OCI-LY3 (cell line): Measurements from ENCODE around the gene ZNF358.

ENCODE experiments used
- H2AFZ ChIP-seq: fragments of 200-600, 300-600 bp; shearing (Covaris generic); 2 replicates; pipeline ENCODE4 v1.6.0; 2014; ENCODE audit warnings: antibody characterized with exemption, low read depth, low read length
- H3K27ac ChIP-seq: fragments of 200-600, 300-600 bp; sonication (generic); 2 replicates; pipeline ENCODE4 v1.5.1; 2014; ENCODE audit warnings: mild to moderate bottlenecking, low read length, moderate library complexity, mixed read lengths
- H3K27me3 ChIP-seq: fragments of 200-600, 300-600 bp; sonication (generic); 2 replicates; pipeline ENCODE4 v1.6.1; 2014; ENCODE audit warnings: low read depth, low read length, mixed read lengths
- H3K36me3 ChIP-seq: fragments of 200-600, 300-600 bp; sonication (generic); replicated peaks from 2 replicates; pipeline ENCODE3; 2014; ENCODE audit warnings: low read depth, low read length, mixed read lengths
- H3K4me1 ChIP-seq: fragments of 300-600, 200-600 bp; sonication (generic); 2 replicates; pipeline ENCODE4 v1.6.1; 2014; ENCODE audit warnings: low read length, mixed read lengths
- H3K4me2 ChIP-seq: fragments of 200-600, 300-600 bp; sonication (generic); 2 replicates; pipeline ENCODE4 v1.6.1; 2014; ENCODE audit warnings: low read length, mixed read lengths
- H3K4me3 ChIP-seq: fragments of 300-600, 200-600 bp; sonication (generic); 2 replicates; pipeline ENCODE4 v1.5.1; 2014; ENCODE audit warnings: antibody characterized with exemption, mild to moderate bottlenecking, low read length, moderate library complexity
- H3K79me2 ChIP-seq: fragments of 300-600, 200-600 bp; shearing (Covaris generic); 2 replicates; pipeline ENCODE4 v1.6.1; 2014; ENCODE audit warnings: mild to moderate bottlenecking, low read length, mixed read lengths
- H3K9ac ChIP-seq: fragments of 300-600, 200-600 bp; shearing (Covaris generic); 2 replicates; pipeline ENCODE4 v1.6.0; 2014; ENCODE audit warnings: mild to moderate bottlenecking, low read length, moderate library complexity
- H3K9me3 ChIP-seq: fragments of 200-600, 300-600 bp; shearing (Covaris generic); 2 replicates; pipeline ENCODE4 v1.6.1; 2014; ENCODE audit warnings: low read length, mixed read lengths; ENCODE audit not compliant: insufficient read depth
- H4K20me1 ChIP-seq: fragments of 200-600, 300-600 bp; sonication (generic); 2 replicates; pipeline ENCODE4 v1.6.1; 2016; ENCODE audit warnings: low read length, mixed read lengths; ENCODE audit not compliant: insufficient read depth
- CTCF ChIP-seq: fragments of 200-600, 300-600 bp; sonication (generic); IDR thresholded peaks from 2 replicates; pipeline ENCODE4 v1.5.1; 2014; ENCODE audit warnings: antibody characterized with exemption, low read length, low read depth
- EZH2phosphoT487 ChIP-seq: fragments of 200-600 bp; shearing (Covaris generic); IDR thresholded peaks from 2 replicates; pipeline ENCODE4 v1.6.1; 2018; ENCODE audit warnings: antibody characterized with exemption, mixed run types, low read depth

Gene ZNF358

DNA sequence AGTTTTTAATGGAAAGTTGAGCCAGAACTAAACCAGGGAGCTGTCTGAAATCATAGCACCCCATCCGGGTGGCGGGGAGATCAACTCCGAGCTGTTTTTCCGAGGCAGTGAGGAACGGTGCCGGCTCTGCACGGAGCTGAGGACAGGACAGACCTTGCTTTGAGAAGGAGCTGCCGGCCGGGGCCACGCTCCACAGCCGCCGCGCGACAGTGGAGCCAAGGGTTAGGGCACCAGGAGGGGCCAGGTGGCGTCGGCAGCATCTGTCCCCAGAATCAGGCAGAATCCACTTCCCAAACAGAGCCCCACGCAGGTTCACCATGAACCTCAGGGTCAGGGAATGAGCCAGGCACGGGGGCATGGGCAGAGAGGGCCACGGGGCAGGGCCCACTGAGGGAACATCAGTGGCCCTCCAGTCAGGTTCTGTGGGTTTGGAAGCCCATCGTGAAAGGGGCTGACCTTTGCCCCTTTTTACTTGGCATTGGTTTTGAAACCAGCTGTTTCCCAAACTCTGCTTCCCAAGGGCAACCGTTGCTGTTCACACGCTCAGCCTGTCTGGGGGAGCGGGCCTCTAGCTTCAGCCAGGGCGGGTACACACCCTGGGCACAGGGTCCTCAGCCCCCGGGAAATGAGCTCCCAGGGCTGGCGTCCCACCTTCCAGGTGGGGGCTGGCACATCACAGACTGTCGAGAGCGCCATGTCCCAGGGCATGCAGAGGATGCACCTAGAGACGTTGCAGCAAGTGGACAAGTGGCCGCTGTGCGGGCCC is 45.2 kb upstream of the ZNF358 start:
- Histone ChIP-seq H3K27ac (no peak overlapping the region), H3K79me2 (no peaks in the 10 kb centered on the region), H2AFZ (no peak overlapping the region), H3K4me2 (no peak overlapping the region), H3K27me3 (no peaks in the 10 kb centered on the region), H3K9me3 (no peaks in the 10 kb centered on the region), H3K9ac (no peak overlapping the region), H4K20me1 (0 out of 2 replicates have a peak, but pooled peaks cover 3% of the 10 kb centered on the region), H3K4me3 (no peak overlapping the region), H3K36me3 (no peaks in the 10 kb centered on the region), H3K4me1 (peaks cover 7% of the 10 kb centered on the region)
- TF ChIP-seq CTCF: no peak
- no peak for TF ChIP-seq EZH2phosphoT487

- no peaks in the 10 kb centered on the region for H3K36me3 ChIP-seq
- no peaks in the 10 kb centered on the region for H3K79me2 ChIP-seq
- TF ChIP-seq CTCF (no peak), EZH2phosphoT487 (no peak)
- H3K27ac ChIP-seq: no peak overlapping the region
- no peak overlapping the region for H3K9ac ChIP-seq
- H3K9me3 ChIP-seq: no peaks in the 10 kb centered on the region
- H2AFZ ChIP-seq: no peak overlapping the region
- 0 out of 2 replicates have a peak, but pooled peaks cover 3% of the 10 kb centered on the region for H4K20me1 ChIP-seq
- no peaks in the 10 kb centered on the region for H3K27me3 ChIP-seq
- peaks cover 7% of the 10 kb centered on the region for H3K4me1 ChIP-seq
- no peak overlapping the region for H3K4me2 ChIP-seq
- no peak overlapping the region for H3K4me3 ChIP-seq
Measured at GRCh38 chr19:7471696-7472615, 43.9 kb upstream of the ZNF358 start.

DNA sequence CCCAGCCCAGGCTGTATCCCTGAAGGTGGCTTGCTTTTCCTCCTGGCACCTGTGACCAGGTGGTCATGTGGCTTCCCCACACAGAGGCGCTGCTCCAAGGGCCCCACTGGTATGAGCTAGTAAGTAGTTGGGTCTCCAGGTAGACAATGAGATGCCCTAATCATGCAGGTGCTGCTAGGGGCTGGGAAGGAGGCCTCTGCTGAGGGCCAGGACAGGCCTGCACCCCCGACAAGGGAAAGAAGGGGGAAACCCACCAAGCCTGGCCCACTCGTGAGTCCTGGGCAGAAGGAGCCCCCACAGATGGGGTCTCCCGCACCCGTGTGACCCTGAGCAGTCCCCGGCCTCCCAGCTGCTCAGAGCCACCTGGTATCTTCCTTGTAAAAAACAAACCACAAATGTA is 40.2 kb upstream of the ZNF358 start:
- Histone ChIP-seq H3K27ac (no peak overlapping the region), H4K20me1 (no peaks in the 10 kb centered on the region), H3K4me3 (no peak overlapping the region), H3K9ac (no peak overlapping the region), H2AFZ (no peak overlapping the region), H3K9me3 (no peaks in the 10 kb centered on the region), H3K36me3 (no peaks in the 10 kb centered on the region), H3K79me2 (no peaks in the 10 kb centered on the region), H3K4me1 (peaks cover 7% of the 10 kb centered on the region), H3K27me3 (no peaks in the 10 kb centered on the region), H3K4me2 (no peak overlapping the region)
- no peak for TF ChIP-seq EZH2phosphoT487
- no peak for TF ChIP-seq CTCF

DNA sequence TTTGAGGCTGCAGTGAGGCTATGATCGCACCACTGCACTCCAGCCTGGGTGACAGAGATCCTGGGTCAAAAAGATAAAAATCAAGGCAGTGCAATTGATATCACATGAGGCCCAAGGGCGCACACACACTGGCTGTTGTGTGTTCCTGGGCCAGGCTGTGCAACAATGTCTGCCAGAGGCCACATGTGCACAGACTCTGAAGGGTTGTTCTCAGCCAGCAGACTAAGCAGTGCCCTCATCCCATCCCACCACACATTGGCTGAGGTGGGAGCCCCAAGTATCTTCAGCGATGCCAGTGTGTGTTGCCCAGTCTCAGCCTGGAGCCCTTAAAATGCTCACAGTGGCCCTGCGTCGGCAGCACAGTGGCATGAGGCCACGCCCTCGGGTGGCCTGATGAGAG is 39.7 kb upstream of the ZNF358 start:
- no peaks in the 10 kb centered on the region for H3K79me2 ChIP-seq
- H3K27me3 ChIP-seq: no peaks in the 10 kb centered on the region
- no peaks in the 10 kb centered on the region for H3K9me3 ChIP-seq
- H3K9ac ChIP-seq: no peak overlapping the region
- H3K4me3 ChIP-seq: no peak overlapping the region
- H3K36me3 ChIP-seq: no peaks in the 10 kb centered on the region
- no peak overlapping the region for H3K4me2 ChIP-seq
- no peak overlapping the region for H3K27ac ChIP-seq
- no peak overlapping the region for H2AFZ ChIP-seq
- peaks cover 7% of the 10 kb centered on the region for H3K4me1 ChIP-seq
- TF ChIP-seq EZH2phosphoT487 (no peak), CTCF (no peak)
- H4K20me1 ChIP-seq: no peaks in the 10 kb centered on the region
